H9 (cell line): Measurements from ENCODE around the gene KCTD1. TPM values are rescaled to one million over a fixed set of nuclear protein-coding genes. Genes with fewer than 3 reads are reported as not detected.

Experiments used
- DNase-seq: peaks from one replicate; pipeline ENCODE4 v3.0.0-alpha.2; 2017
- H2AFZ ChIP-seq: one replicate; pipeline ENCODE4 v1.6.1; 2013; ENCODE audit warnings: mild to moderate bottlenecking, low read length, control low read depth, moderate library complexity
- H2AK5ac ChIP-seq: 2 replicates; pipeline ENCODE4 v1.6.1; 2013; ENCODE audit warnings: low read length, control low read depth, mixed read lengths; ENCODE audit not compliant: insufficient read length
- H2BK120ac ChIP-seq: one replicate; pipeline ENCODE4 v1.6.1; 2013; ENCODE audit warnings: low read depth, mild to moderate bottlenecking, low read length, control low read depth, inconsistent platforms; ENCODE audit not compliant: poor library complexity, severe bottlenecking
- H2BK12ac ChIP-seq: 2 replicates; pipeline ENCODE4 v1.6.1; 2013; ENCODE audit warnings: low read length, control low read depth, mixed read lengths, low read depth; ENCODE audit not compliant: insufficient read length
- H2BK15ac ChIP-seq: 2 replicates; pipeline ENCODE4 v1.6.1; 2013; ENCODE audit warnings: low read depth, low read length, control low read depth
- H2BK20ac ChIP-seq: one replicate; pipeline ENCODE4 v1.6.1; 2013; ENCODE audit warnings: low read depth, mild to moderate bottlenecking, low read length, control low read depth, inconsistent platforms; ENCODE audit not compliant: poor library complexity, severe bottlenecking
- H2BK5ac ChIP-seq: 2 replicates; pipeline ENCODE4 v1.6.1; 2013; ENCODE audit warnings: low read length, control low read depth, mixed read lengths; ENCODE audit not compliant: insufficient read length
- H3K14ac ChIP-seq: 2 replicates; pipeline ENCODE4 v1.6.1; 2013; ENCODE audit warnings: low read length, control low read depth; ENCODE audit not compliant: insufficient read depth
- H3K18ac ChIP-seq: 2 replicates; pipeline ENCODE4 v1.6.1; 2013; ENCODE audit warnings: low read depth, mild to moderate bottlenecking, mixed read lengths, low read length, control low read depth; ENCODE audit not compliant: insufficient read length
- H3K23ac ChIP-seq: 2 replicates; pipeline ENCODE4 v1.6.1; 2013; ENCODE audit warnings: low read length, control low read depth, mixed read lengths, low read depth; ENCODE audit not compliant: insufficient read length
- H3K23me2 ChIP-seq: 2 replicates; pipeline ENCODE4 v1.6.1; 2013; ENCODE audit warnings: low read depth, mild to moderate bottlenecking, mixed read lengths, low read length, control low read depth; ENCODE audit not compliant: insufficient read length, poor library complexity, severe bottlenecking
- H3K27ac ChIP-seq: 2 replicates; pipeline ENCODE4 v1.5.1; 2013; ENCODE audit warnings: low read length, control low read depth, mixed read lengths, low read depth; ENCODE audit not compliant: insufficient read length
- H3K27me3 ChIP-seq: 2 replicates; pipeline ENCODE4 v1.6.1; 2013; ENCODE audit warnings: low read length, control low read depth, inconsistent platforms; ENCODE audit not compliant: insufficient read depth
- H3K4ac ChIP-seq: 2 replicates; pipeline ENCODE4 v1.6.1; 2013; ENCODE audit warnings: low read depth, mild to moderate bottlenecking, control low read depth, inconsistent platforms, low read length, moderate library complexity
- H3K4me1 ChIP-seq: 2 replicates; pipeline ENCODE4 v1.6.1; 2013; ENCODE audit warnings: low read length, control low read depth, inconsistent platforms; ENCODE audit not compliant: insufficient read depth
- H3K4me2 ChIP-seq: 2 replicates; pipeline ENCODE4 v1.6.1; 2013; ENCODE audit warnings: low read length, control low read depth, mixed read lengths; ENCODE audit not compliant: insufficient read length, insufficient read depth
- H3K56ac ChIP-seq: 2 replicates; pipeline ENCODE4 v1.6.1; 2013; ENCODE audit warnings: low read depth, mild to moderate bottlenecking, mixed read lengths, low read length, control low read depth; ENCODE audit not compliant: insufficient read length
- H3K79me1 ChIP-seq: 2 replicates; pipeline ENCODE4 v1.6.1; 2013; ENCODE audit warnings: low read depth, mild to moderate bottlenecking, moderate library complexity, low read length, control low read depth, inconsistent platforms; ENCODE audit not compliant: insufficient read depth, poor library complexity, severe bottlenecking
- H3K79me2 ChIP-seq: 2 replicates; pipeline ENCODE4 v1.6.1; 2013; ENCODE audit warnings: low read length, control low read depth, inconsistent platforms; ENCODE audit not compliant: insufficient read depth
- H3K9ac ChIP-seq: 2 replicates; pipeline ENCODE4 v1.6.1; 2013; ENCODE audit warnings: low read length, control low read depth, mixed read lengths; ENCODE audit not compliant: insufficient read length; ENCODE audit errors: extremely low read depth
- H3K9me3 ChIP-seq: one replicate; pipeline ENCODE4 v1.6.1; 2013; ENCODE audit warnings: low read depth, low read length, inconsistent platforms; ENCODE audit not compliant: control insufficient read depth
- H3T11ph ChIP-seq: one replicate; pipeline ENCODE4 v1.6.1; 2013; ENCODE audit warnings: mild to moderate bottlenecking, low read length, control low read depth, inconsistent platforms
- H4K20me1 ChIP-seq: one replicate; pipeline ENCODE4 v1.6.1; 2013; ENCODE audit not compliant: control insufficient read depth, insufficient read length, insufficient read depth
- H4K5ac ChIP-seq: 2 replicates; pipeline ENCODE4 v1.6.1; 2013; ENCODE audit warnings: low read depth, mild to moderate bottlenecking, mixed read lengths, low read length, control low read depth; ENCODE audit not compliant: insufficient read length
- H4K8ac ChIP-seq: replicated peaks from 2 replicates; pipeline ENCODE4 v1.6.1; 2013; ENCODE audit warnings: low read length, control low read depth, mixed read lengths, low read depth; ENCODE audit not compliant: insufficient read length
- H4K91ac ChIP-seq: 2 replicates; pipeline ENCODE4 v1.6.1; 2013; ENCODE audit warnings: low read depth, mild to moderate bottlenecking, moderate library complexity, mixed read lengths, low read length, control low read depth; ENCODE audit not compliant: insufficient read length
- H3K27ac Mint-ChIP-seq, 3 experiments: 2 replicates in 2 of 3; 3 replicates in 1 of 3; pipeline ENCODE4 v1.8.0; 2020 to 2021; ENCODE audit warnings: mixed read lengths in 3 of 3, mild to moderate bottlenecking in 1 of 3, moderate library complexity in 1 of 3
- H3K27me3 Mint-ChIP-seq: 2 replicates; pipeline ENCODE4 v1.8.0; 2021; ENCODE audit warnings: low read depth, mild to moderate bottlenecking, moderate library complexity, mixed read lengths
- H3K36me3 Mint-ChIP-seq, 3 experiments: 2 replicates in 2 of 3; 3 replicates in 1 of 3; pipeline ENCODE4 v1.8.0; 2020 to 2021; ENCODE audit warnings: low read depth in 3 of 3, mixed read lengths in 3 of 3; ENCODE audit not compliant: insufficient read depth in 1 of 3
- H3K4me1 Mint-ChIP-seq, 2 experiments: 2 replicates each; pipeline ENCODE4 v1.8.0; 2020; ENCODE audit warnings: mixed read lengths in 2 of 2
- H3K4me3 Mint-ChIP-seq, 2 experiments: 2 replicates in 1 of 2; 3 replicates in 1 of 2; pipeline ENCODE4 v1.8.0; 2020 to 2021; ENCODE audit warnings: mild to moderate bottlenecking in 2 of 2, mixed read lengths in 2 of 2, moderate library complexity in 1 of 2
- H3K9me3 Mint-ChIP-seq, 2 experiments: 2 replicates in 1 of 2; 3 replicates in 1 of 2; pipeline ENCODE4 v1.8.0; 2020; ENCODE audit warnings: mild to moderate bottlenecking in 2 of 2, mixed read lengths in 2 of 2, moderate library complexity in 1 of 2
- WGBS: extraction: QIAGEN DNeasy Blood & Tissue Kit; methylation state at CpG from one replicate; pipeline ENCODE4 v1.1.7; 2013; ENCODE audit warnings: missing lambda C conversion rate, low lambda C conversion rate, mixed read lengths; ENCODE audit not compliant: insufficient read length; ENCODE audit errors: extremely low coverage; 5-methylcytosine and 5-hydroxymethylcytosine counted together
- total RNA-seq: library from RNA; stranded (reverse); gene quantifications from 2 replicates; pipeline ENCODE4 v1.2.1, GENCODE V29; 2021
- TF ChIP-seq, protein P1 (sequence below): fragments of 200-600 bp; sonication (generic); conservative IDR thresholded peaks from 3 replicates; pipeline ENCODE4 v1.8.0; 2021; ENCODE audit warnings: antibody characterized with exemption, mild to moderate bottlenecking

KCTD1 gene
- total RNA-seq, 1 experiment from 2014 or later = 10.8 TPM

DNA sequence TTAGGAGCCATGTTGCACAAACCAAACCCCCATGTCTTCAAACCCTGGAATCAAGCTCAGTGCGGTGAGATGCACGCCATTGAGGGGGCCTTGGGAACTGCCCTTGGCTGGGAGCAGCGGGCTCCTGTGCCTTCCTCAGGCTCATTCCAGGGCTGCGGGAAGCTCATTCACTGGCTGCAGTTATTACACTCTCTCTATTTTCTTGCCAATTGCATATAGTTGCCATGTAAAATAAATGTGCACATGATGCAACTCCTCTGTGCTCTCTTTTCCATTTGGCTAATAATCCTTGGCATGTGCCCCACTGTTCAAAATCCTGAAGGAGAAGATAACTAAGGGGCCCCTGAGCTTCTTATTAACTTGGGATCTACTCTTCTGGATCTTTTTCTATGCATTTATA is 74.7 kb downstream of the KCTD1 start:
- H3K4ac ChIP-seq = no peak overlapping the region
- H4K91ac ChIP-seq = no peak overlapping the region
- H3K27ac ChIP-seq = no peak overlapping the region
- H3K9ac ChIP-seq = no peak overlapping the region
- no peak for DNase-seq
- H3K27me3 Mint-ChIP-seq = no peaks in the 10 kb centered on the region
- no peak overlapping the region for H3K23ac ChIP-seq
- no peak overlapping the region for H2AK5ac ChIP-seq
- H3K4me1 Mint-ChIP-seq = peaks cover 35 to 36% of the 10 kb centered on the region in 2 experiments
- no peak overlapping the region for H3K4me3 Mint-ChIP-seq
- no peak overlapping the region for H2BK20ac ChIP-seq
- no peak overlapping the region for H2AFZ ChIP-seq
- no peaks in the 10 kb centered on the region for H3K9me3 ChIP-seq
- no peaks in the 10 kb centered on the region for H3K23me2 ChIP-seq
- no peak overlapping the region for H3K4me2 ChIP-seq
- no peak overlapping the region for H3K56ac ChIP-seq
- H4K5ac ChIP-seq = no peak overlapping the region
- no peak overlapping the region for H3K27ac Mint-ChIP-seq
- no peaks in the 10 kb centered on the region; the same call in 1 of the 2 replicates for H3K4me1 ChIP-seq
- H2BK12ac ChIP-seq = no peak overlapping the region
- no peak overlapping the region for H2BK120ac ChIP-seq
- H3K36me3 Mint-ChIP-seq = peaks cover 3 to 5% (median 3%) of the 10 kb centered on the region in 3 experiments; a peak in 4 of 7 replicates
- H3K79me2 ChIP-seq = no peaks in the 10 kb centered on the region
- no CpG with 5 or more reads among the region's 4 CpGs for WGBS
- H3K79me1 ChIP-seq = no peaks in the 10 kb centered on the region
- H3K18ac ChIP-seq = no peak overlapping the region
- H4K20me1 ChIP-seq = no peaks in the 10 kb centered on the region
- H2BK5ac ChIP-seq = no peak overlapping the region
- H3K27me3 ChIP-seq = no peaks in the 10 kb centered on the region
- no peak overlapping the region for H3K14ac ChIP-seq
- H3K9me3 Mint-ChIP-seq = no peaks in the 10 kb centered on the region
- no peak overlapping the region for H4K8ac ChIP-seq
- TF ChIP-seq, protein P1, sequence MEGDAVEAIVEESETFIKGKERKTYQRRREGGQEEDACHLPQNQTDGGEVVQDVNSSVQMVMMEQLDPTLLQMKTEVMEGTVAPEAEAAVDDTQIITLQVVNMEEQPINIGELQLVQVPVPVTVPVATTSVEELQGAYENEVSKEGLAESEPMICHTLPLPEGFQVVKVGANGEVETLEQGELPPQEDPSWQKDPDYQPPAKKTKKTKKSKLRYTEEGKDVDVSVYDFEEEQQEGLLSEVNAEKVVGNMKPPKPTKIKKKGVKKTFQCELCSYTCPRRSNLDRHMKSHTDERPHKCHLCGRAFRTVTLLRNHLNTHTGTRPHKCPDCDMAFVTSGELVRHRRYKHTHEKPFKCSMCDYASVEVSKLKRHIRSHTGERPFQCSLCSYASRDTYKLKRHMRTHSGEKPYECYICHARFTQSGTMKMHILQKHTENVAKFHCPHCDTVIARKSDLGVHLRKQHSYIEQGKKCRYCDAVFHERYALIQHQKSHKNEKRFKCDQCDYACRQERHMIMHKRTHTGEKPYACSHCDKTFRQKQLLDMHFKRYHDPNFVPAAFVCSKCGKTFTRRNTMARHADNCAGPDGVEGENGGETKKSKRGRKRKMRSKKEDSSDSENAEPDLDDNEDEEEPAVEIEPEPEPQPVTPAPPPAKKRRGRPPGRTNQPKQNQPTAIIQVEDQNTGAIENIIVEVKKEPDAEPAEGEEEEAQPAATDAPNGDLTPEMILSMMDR = no peak
- no peak overlapping the region for H3T11ph ChIP-seq
- no peak overlapping the region for H2BK15ac ChIP-seq
